Mammary epithelial cell (primary cell): ENCODE data around the gene CHRND.
"Not testable (repeated sequence)": the region's sequence is repeated elsewhere in the genome, so short reads cannot be mapped to it uniquely, and the experiment has no call there.

ENCODE experiments used
- CTCF ChIP-seq, 2 donors: IDR thresholded peaks in 1 of 2; conservative IDR thresholded peaks in 1 of 2; 2 replicates each; pipeline ENCODE4 v1.5.1; 2011 to 2012; ENCODE audit warnings: inconsistent platforms in 2 of 2, low read length in 2 of 2, mild to moderate bottlenecking in 2 of 2, control low read depth in 1 of 2, low read depth in 1 of 2; ENCODE audit not compliant: insufficient read depth in 1 of 2; ENCODE audit errors: extremely low read depth in 1 of 2
- EZH2 ChIP-seq: IDR thresholded peaks from 2 replicates; pipeline ENCODE4 v1.6.1; 2012; ENCODE audit warnings: low read length, inconsistent platforms, borderline replicate concordance

DNA sequence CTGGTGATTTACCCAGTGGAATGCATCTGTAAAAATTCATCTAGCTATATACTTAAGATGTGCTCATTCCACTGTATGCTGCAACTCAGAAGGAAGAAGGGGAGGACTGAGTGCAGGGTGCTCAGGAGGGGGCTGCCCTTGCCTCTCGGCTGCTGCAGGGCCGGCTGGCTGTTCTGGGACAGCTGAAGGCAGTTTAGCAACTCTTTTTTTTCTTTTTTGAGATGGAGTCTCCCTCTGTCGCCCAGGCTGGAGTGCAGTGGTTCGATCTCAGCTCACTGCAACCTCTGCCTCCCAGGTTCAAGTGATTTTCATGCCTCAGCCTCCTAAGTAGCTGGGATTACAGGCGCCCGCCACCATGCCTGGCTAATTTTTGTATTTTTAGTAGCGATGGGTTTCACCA, 6.9 kb downstream of the CHRND start:
- TF ChIP-seq CTCF (conservative IDR thresholded peaks at IDR 0.05 in 1 of 2, IDR thresholded peaks at IDR 0.05 in 1 of 2; ENCODE audit: extremely low read depth in 1 of 2, insufficient read depth in 1 of 2, low read depth in 1 of 2, low read length in 2 of 2); EZH2: not testable (repeated sequence)
